ENCODE results near the gene DPH1.
"Not testable (repeated sequence)": the region's sequence is repeated elsewhere in the genome, so short reads cannot be mapped to it uniquely, and the experiment has no call there.

The DPH1 gene

GRCh38 chr17:2029911-2030778 is at the start of gene DPH1:
Gene DPH1, plus strand, starts transcription at chr17:2030153. Its CDS starts 17 bp downstream, at chr17:2030170.
- peak; percentile 90 for DNase-seq

GRCh38 chr17:1980665-1981250 is 49.2 kb upstream of the DPH1 start:
- no peak for DNase-seq

- not testable (repeated sequence) for DNase-seq
These were observed 47.1 kb upstream of the DPH1 start for GRCh38 chr17:1982793-1983366.

- DNase-seq, result no peak
These were observed 44.9 kb upstream of the DPH1 start for GRCh38 chr17:1985093-1985492.

- no peak for DNase-seq
These were observed 44.3 kb upstream of the DPH1 start for GRCh38 chr17:1985686-1986085.

GRCh38 chr17:1986783-1987451 is 43.0 kb upstream of the DPH1 start:
- DNase-seq, result no peak

- peak; percentile 96 for DNase-seq
These were observed 40.8 kb upstream of the DPH1 start for GRCh38 chr17:1989135-1989534.

GRCh38 chr17:1992541-1992940 is 37.4 kb upstream of the DPH1 start:
- DNase-seq, result no peak

- DNase-seq, result no peak
These were observed 35.2 kb upstream of the DPH1 start for GRCh38 chr17:1994707-1995106.

GRCh38 chr17:1995321-1995892 is 34.5 kb upstream of the DPH1 start:
- no peak for DNase-seq

- no peak for DNase-seq
These were observed 33.8 kb upstream of the DPH1 start for GRCh38 chr17:1995907-1996799.

GRCh38 chr17:1996800-1997288 is 33.1 kb upstream of the DPH1 start:
- DNase-seq, result no peak

- no peak for DNase-seq
These were observed 32.5 kb upstream of the DPH1 start for GRCh38 chr17:1997289-1997926.

- DNase-seq, result no peak
These were observed 31.8 kb upstream of the DPH1 start for GRCh38 chr17:1997927-1998742.

- DNase-seq, result peak; percentile 15
These were observed 30.2 kb upstream of the DPH1 start for GRCh38 chr17:1999557-2000251.

GRCh38 chr17:2002767-2003329 is 27.1 kb upstream of the DPH1 start:
- DNase-seq, result no peak

- no peak for DNase-seq
These were observed 26.4 kb upstream of the DPH1 start for GRCh38 chr17:2003525-2003924.

- no peak for DNase-seq
These were observed 25.5 kb upstream of the DPH1 start for GRCh38 chr17:2004435-2004952.
